GM12878 (cell line): ENCODE measurements around the gene IFT122. TPM values are rescaled to one million over a fixed set of nuclear protein-coding genes. Genes with fewer than 3 reads are reported as not detected.

Experiments
- ATAC-seq: fragments of 200-7000 bp; cut with Tn5 transposase; 3 replicates; pipeline ENCODE4 v1.9.1; 2020; ENCODE audit warnings: mild to moderate bottlenecking, moderate library complexity
- BruUV-seq: library from RNA; stranded (reverse); fragments of 400-500 nt; replicated peaks from 2 replicates; lab custom pipeline; 2021; lab: Mats Ljungman, UMichigan
- CTCF ChIA-PET: fragments of 300-600 bp; sonication (Branson Sonifier 250); formaldehyde crosslinking; extraction: SDS; loops from one replicate; lab custom pipeline; 2021; ENCODE audit warnings: inconsistent platforms; lab: Yijun Ruan, JAX
- POLR2A ChIA-PET: fragments of 350-600 bp; formaldehyde crosslinking; extraction: SDS; loops from one replicate; lab custom pipeline; 2021; ENCODE audit warnings: inconsistent platforms; lab: Charles Lee
- RAD21 ChIA-PET: fragments of 300-600 bp; sonication (Branson Sonifier 250); formaldehyde crosslinking; loops from one replicate; lab custom pipeline; 2023; ENCODE audit warnings: antibody characterized with exemption; ENCODE audit not compliant: unreplicated experiment; lab: Charles Lee
- SMC1A ChIA-PET: fragments of 300-600 bp; sonication (Branson Sonifier 250); formaldehyde crosslinking; loops from one replicate; lab custom pipeline; 2023; ENCODE audit not compliant: unreplicated experiment, uncharacterized antibody; lab: Charles Lee
- DNase-seq: peaks from one replicate; pipeline ENCODE4 v3.0.0-alpha.2; 2011; ENCODE audit warnings: low read depth, low spot score
- FAIRE-seq: peaks from 3 replicates; lab custom pipeline; 2011; peaks lifted over from hg19 to GRCh38; lab: Jason Lieb, UNC
- H2AFZ ChIP-seq: 2 replicates; pipeline ENCODE4 v1.6.0; 2011; ENCODE audit warnings: low read depth, low read length, control low read depth; ENCODE audit not compliant: control insufficient read depth
- H3K27ac ChIP-seq: 2 replicates; pipeline ENCODE4 v1.5.1; 2011; ENCODE audit warnings: control low read depth; ENCODE audit not compliant: control insufficient read depth, insufficient read depth
- H3K27me3 ChIP-seq, 2 experiments: replicated peaks in 1 of 2; 2 replicates each; pipeline versions ENCODE4 v1.6.0 to v1.6.1; 2011; ENCODE audit warnings: low read length in 1 of 2; ENCODE audit not compliant: control insufficient read depth in 2 of 2, insufficient read depth in 2 of 2
- H3K36me3 ChIP-seq, 2 experiments: 2 replicates each; pipeline ENCODE4 v1.5.1; 2011; ENCODE audit warnings: low read length in 1 of 2; ENCODE audit not compliant: control insufficient read depth in 2 of 2, insufficient read depth in 2 of 2
- H3K4me1 ChIP-seq: 2 replicates; pipeline ENCODE4 v1.6.1; 2011; ENCODE audit warnings: mild to moderate bottlenecking, low read length, moderate library complexity, mixed read lengths; ENCODE audit not compliant: control insufficient read depth, insufficient read depth
- H3K4me2 ChIP-seq: 2 replicates; pipeline ENCODE4 v1.6.0; 2011; ENCODE audit warnings: control low read depth; ENCODE audit not compliant: control insufficient read depth, insufficient read depth
- H3K4me3 ChIP-seq: fragments of 200-600 bp; sonication (generic); 2 replicates; pipeline ENCODE4 v1.5.1; 2016
- H3K79me2 ChIP-seq: 2 replicates; pipeline ENCODE4 v1.6.0; 2011; ENCODE audit warnings: low read length; ENCODE audit not compliant: control insufficient read depth, insufficient read depth
- H3K9ac ChIP-seq: 2 replicates; pipeline ENCODE4 v1.8.0; 2011; ENCODE audit warnings: low read length, control low read depth, mixed read lengths; ENCODE audit not compliant: control insufficient read depth, insufficient read depth
- H3K9me3 ChIP-seq: replicated peaks from 3 replicates; pipeline ENCODE4 v1.5.1; 2011; ENCODE audit warnings: mild to moderate bottlenecking, low read length; ENCODE audit not compliant: control insufficient read depth, insufficient read depth
- H4K20me1 ChIP-seq: 2 replicates; pipeline ENCODE4 v1.6.0; 2011; ENCODE audit not compliant: control insufficient read depth, insufficient read depth
- BRCA1 ChIP-seq: IDR thresholded peaks from 2 replicates; pipeline ENCODE4 v1.6.1; 2011; ENCODE audit warnings: low read depth, low read length, improper control_type of control experiment
- CHD2 ChIP-seq: IDR thresholded peaks from 2 replicates; pipeline ENCODE4 v1.6.1; 2011; ENCODE audit warnings: low read depth, low read length, improper control_type of control experiment, borderline replicate concordance
- GABPA ChIP-seq: IDR thresholded peaks from 2 replicates; pipeline ENCODE4 v1.6.1; 2014; ENCODE audit warnings: antibody characterized with exemption, low read depth, mild to moderate bottlenecking, inconsistent platforms
- MEF2B ChIP-seq: fragments of 450-650 bp; IDR thresholded peaks from 2 replicates; pipeline ENCODE4 v1.6.1; 2018; ENCODE audit warnings: mild to moderate bottlenecking, moderate library complexity; ENCODE audit not compliant: partially characterized antibody, poor library complexity, severe bottlenecking
- MTA2 ChIP-seq: fragments of 450-650 bp; IDR thresholded peaks from 2 replicates; pipeline ENCODE4 v1.6.1; 2016; ENCODE audit warnings: low read depth, mild to moderate bottlenecking, moderate library complexity
- PRDM15 ChIP-seq: fragments of 450-650 bp; formaldehyde crosslinking; IDR thresholded peaks from 2 replicates; pipeline ENCODE4 v1.4.0; 2020; ENCODE audit warnings: mild to moderate bottlenecking, moderate library complexity
- RAD21 ChIP-seq: IDR thresholded peaks from 2 replicates; pipeline ENCODE4 v1.6.1; 2011; ENCODE audit warnings: mild to moderate bottlenecking, low read depth, low read length, moderate library complexity; ENCODE audit not compliant: insufficient read depth
- RFX5 ChIP-seq: IDR thresholded peaks from 2 replicates; pipeline ENCODE4 v1.6.1; 2011; ENCODE audit warnings: low read depth, low read length, improper control_type of control experiment
- WRNIP1 ChIP-seq: IDR thresholded peaks from 2 replicates; pipeline ENCODE4 v1.6.1; 2011; ENCODE audit warnings: low read depth, low read length, improper control_type of control experiment, borderline replicate concordance
- ZBED1 ChIP-seq: IDR thresholded peaks from 2 replicates; pipeline ENCODE4 v1.6.1; 2016; ENCODE audit warnings: borderline replicate concordance
- WGBS: methylation state at CpG from one replicate; pipeline ENCODE4 v1.1.6; 2016; ENCODE audit warnings: low lambda C conversion rate; ENCODE audit not compliant: insufficient replicate concordance, insufficient coverage; ENCODE audit errors: missing lambda C conversion rate; 5-methylcytosine and 5-hydroxymethylcytosine counted together
- in situ Hi-C: fragments of 300-500 bp; cut with MboI; formaldehyde crosslinking; loops from 9 replicates; pipeline ENCODE4 v1.14.3; 2018; ENCODE audit warnings: mixed read lengths
- intact Hi-C: fragments of 100-400 bp; cut with micrococcal nuclease; formaldehyde crosslinking; loops from one replicate; pipeline ENCODE4 v1.14.2; 2022; ENCODE audit not compliant: unreplicated experiment
- polyA plus RNA-seq, 11 experiments: library from polyadenylated mRNA; depleted of rRNA in 4 of 11; unstranded in 6 of 11; stranded (reverse) in 5 of 11; fragments of >200 nt; fragmentation: Nextera tagmentation in 4 of 11; fragmentation: Illumina TruSeq in 1 of 11; extraction: Ambion mirVana in 4 of 11; extraction: Trizol in 1 of 11; gene quantifications; 1 replicate in 1 of 11; 2 replicates in 10 of 11; pipeline versions ENCODE4 v1.2.1 to v1.2.3, GENCODE V29; 2011 to 2016; ENCODE audit warnings: inconsistent platforms in 2 of 11, missing spikeins in 2 of 11, low read depth in 1 of 11
- total RNA-seq, 4 experiments: library from RNA; depleted of rRNA in 3 of 4; stranded (reverse); fragments of >200 nt in 3 of 4; fragmentation: Illumina TruSeq in 1 of 4; extraction: Trizol in 1 of 4; gene quantifications; 2 replicates each; pipeline versions ENCODE4 v1.2.1 to v1.2.3, GENCODE V29; 2013 to 2021
- TF ChIP-seq, protein P1 (sequence below): fragments of 450-650 bp; IDR thresholded peaks from 2 replicates; pipeline ENCODE4 v1.6.1; 2014; ENCODE audit warnings: mild to moderate bottlenecking

IFT122 gene
- total and polyA plus RNA-seq, 10 of the 15 experiments (the other 5 are each of a cell fraction or from before 2014, with no cell fraction given), result 1.8 to 19.2 (median 8.4) TPM

DNA sequence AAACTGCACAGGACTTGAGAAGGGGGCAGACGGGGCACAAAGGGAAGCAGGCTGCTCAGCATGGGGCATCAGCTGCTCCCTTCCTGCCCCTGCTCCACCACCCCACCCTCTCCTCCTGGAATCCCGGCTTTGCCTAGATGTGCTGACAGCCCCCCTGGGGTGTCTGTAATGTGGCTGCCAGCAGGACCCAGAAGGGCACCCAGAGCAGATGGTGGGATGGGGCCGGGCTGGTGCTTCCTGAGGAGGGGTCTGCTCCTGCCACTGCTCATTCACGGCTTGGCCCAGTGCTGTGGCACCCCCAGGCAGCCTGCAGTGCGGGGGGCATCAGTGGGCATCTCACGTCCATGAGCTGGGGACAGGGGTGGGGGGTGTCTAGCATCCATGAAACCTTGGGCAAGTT, 113.1 kb downstream of the IFT122 start:
- WGBS, result 21% methylated on average over 6 of the region's 6 CpGs
- H3K9ac ChIP-seq, result no peak overlapping the region
- no peaks in the 10 kb centered on the region for H3K4me1 ChIP-seq
- DNase-seq (no peak), FAIRE-seq (no peak), ATAC-seq (no peak)
- ChIA-PET CTCF (interaction anchor here (1.1 to 3.9 kb wide), 2 partner anchors 63 to 93 kb away, joined by 3 to 15 read pairs; no protein-coding TSS in a partner anchor), SMC1A (interaction anchor here (0.9 to 1.0 kb wide), 2 partner anchors 32 to 61 kb away, joined by 3 read pairs; no protein-coding TSS in a partner anchor), RAD21 (interaction anchor here (2.1 kb wide), 2 partner anchors 60 to 63 kb away, joined by 6 to 8 read pairs; no protein-coding TSS in a partner anchor), POLR2A (no interaction called here)
- H3K9me3 ChIP-seq, result no peaks in the 10 kb centered on the region
- in situ Hi-C loops, result no loop called here
- H3K4me2 ChIP-seq, result no peak overlapping the region
- H3K79me2 ChIP-seq, result no peaks in the 10 kb centered on the region
- no peaks in the 10 kb centered on the region for H3K36me3 ChIP-seq
- no TSS peak for BruUV-seq
- H2AFZ ChIP-seq, result no peak overlapping the region
- intact Hi-C loops, result no loop called here
- H3K27me3 ChIP-seq, result peaks cover 2 to 7% of the 10 kb centered on the region in 2 experiments; a peak in 3 of 4 replicates
- no peak overlapping the region for H3K4me3 ChIP-seq
- TF ChIP-seq CHD2, result no peak
- TF ChIP-seq MTA2, result no peak
- no peak for TF ChIP-seq BRCA1
- no peak for TF ChIP-seq WRNIP1
- TF ChIP-seq PRDM15, result no peak
- no peak for TF ChIP-seq RAD21
- TF ChIP-seq RFX5, result no peak
- TF ChIP-seq ZBED1, result no peak
- TF ChIP-seq, protein P1, sequence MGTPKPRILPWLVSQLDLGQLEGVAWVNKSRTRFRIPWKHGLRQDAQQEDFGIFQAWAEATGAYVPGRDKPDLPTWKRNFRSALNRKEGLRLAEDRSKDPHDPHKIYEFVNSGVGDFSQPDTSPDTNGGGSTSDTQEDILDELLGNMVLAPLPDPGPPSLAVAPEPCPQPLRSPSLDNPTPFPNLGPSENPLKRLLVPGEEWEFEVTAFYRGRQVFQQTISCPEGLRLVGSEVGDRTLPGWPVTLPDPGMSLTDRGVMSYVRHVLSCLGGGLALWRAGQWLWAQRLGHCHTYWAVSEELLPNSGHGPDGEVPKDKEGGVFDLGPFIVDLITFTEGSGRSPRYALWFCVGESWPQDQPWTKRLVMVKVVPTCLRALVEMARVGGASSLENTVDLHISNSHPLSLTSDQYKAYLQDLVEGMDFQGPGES, result no peak
- TF ChIP-seq MEF2B, result no peak
- TF ChIP-seq GABPA, result no peak
- no peak overlapping the region for H3K27ac ChIP-seq
- H4K20me1 ChIP-seq, result no peaks in the 10 kb centered on the region
